ENCODE results near the gene ATP1A3. TPM values are rescaled to one million over a fixed set of nuclear protein-coding genes. Genes with fewer than 3 reads are reported as not detected.

ATP1A3 gene
- total and polyA plus RNA-seq, 2 of the 13 experiments (the other 11 are each of a cell fraction or from before 2014, with no cell fraction given): 0.01 to 0.04 TPM

GRCh38 chr19:41991025-41991424 lies 3.0 kb downstream of the ATP1A3 start:
- in situ Hi-C loops (cut with HindIII; ENCODE audit: extremely low pct_ligation_motif_present, low pct_unique_long_range_greater_than_20kb): no loop called here
- Histone ChIP-seq H3K9ac (ENCODE audit: insufficient read depth, low read depth, low read length) (no peak overlapping the region), H2AFZ (ENCODE audit: low read length) (no peak overlapping the region), H3K27me3 (ENCODE audit: control insufficient read depth in 1 of 2, insufficient read depth in 2 of 2, low read length in 2 of 2) (peaks cover 8 to 52% of the 10 kb centered on the region in 2 experiments; a peak in 4 of 5 replicates), H3K4me2 (ENCODE audit: low read depth, low read length) (no peak overlapping the region), H3K9me3 (ENCODE audit: low read length) (no peaks in the 10 kb centered on the region), H3K79me2 (ENCODE audit: insufficient read depth, low read length) (no peaks in the 10 kb centered on the region), H3K4me3 (replicated peaks in 1 of 3; ENCODE audit: insufficient read depth in 1 of 3, low read depth in 2 of 3, low read length in 3 of 3) (no peak overlapping the region), H3K36me3 (replicated peaks in 1 of 2; ENCODE audit: control insufficient read depth in 1 of 2, insufficient read depth in 2 of 2, low read length in 2 of 2) (no peaks in the 10 kb centered on the region), H3K27ac (ENCODE audit: extremely low read length, insufficient read depth, low read length) (no peak overlapping the region), H3K4me1 (ENCODE audit: insufficient read depth, low read length) (no peaks in the 10 kb centered on the region), H4K20me1 (ENCODE audit: insufficient read depth, low read length) (no peaks in the 10 kb centered on the region)
- ChIA-PET POLR2A (no interaction called here), CTCF (ENCODE audit: low intra/inter-chr PET ratio, low total read pairs) (no interaction called here)
- no TSS peak for BruUV-seq (replicated peaks)
- intact Hi-C loops (cut with micrococcal nuclease; ENCODE audit: unreplicated experiment): no loop called here
- FAIRE-seq (no peak), DNase-seq (ENCODE audit: low spot score) (no peak), ATAC-seq (no peak)
- 16% methylated on average over 9 of the region's 15 CpGs for WGBS (ENCODE audit: low lambda C conversion rate)
- no peak for TF ChIP-seq ZNF383 (CRISPR knock-in tag; IDR thresholded peaks at IDR 0.05; ENCODE audit: borderline replicate concordance)
- TF ChIP-seq KLF13 (CRISPR knock-in tag; IDR thresholded peaks at IDR 0.05): no peak
- TF ChIP-seq HNRNPK (IDR thresholded peaks at IDR 0.05; ENCODE audit: low read depth, low read length, poor library complexity, severe bottlenecking): no peak
- TF ChIP-seq ZNF3 (CRISPR knock-in tag; IDR thresholded peaks at IDR 0.05): no peak
- TF ChIP-seq ZNF574 (CRISPR knock-in tag; IDR thresholded peaks at IDR 0.05): no peak
- TF ChIP-seq STAT6 (CRISPR knock-in tag; IDR thresholded peaks at IDR 0.05; ENCODE audit: borderline replicate concordance): no peak
- TF ChIP-seq UBTF (CRISPR knock-in tag; IDR thresholded peaks at IDR 0.05): no peak
- TF ChIP-seq PRDM4 (CRISPR knock-in tag; IDR thresholded peaks at IDR 0.05; ENCODE audit: borderline replicate concordance): no peak
- no peak for TF ChIP-seq TFDP1 (CRISPR knock-in tag; IDR thresholded peaks at IDR 0.05; ENCODE audit: borderline replicate concordance)
- TF ChIP-seq PCBP2 (optimal IDR thresholded peaks at IDR 0.05; ENCODE audit: low read depth, low read length, poor library complexity, severe bottlenecking): no peak

Data from HepG2 (cell line).